BJ (cell line): ENCODE measurements around the gene PSMB11. TPM values are rescaled to one million over a fixed set of nuclear protein-coding genes. Genes with fewer than 3 reads are reported as not detected.

Source experiments
- CTCF ChIA-PET: fragments of 350-600 bp; formaldehyde crosslinking; extraction: SDS; loops from one replicate; lab custom pipeline; 2021; ENCODE audit warnings: antibody characterized with exemption, inconsistent platforms; lab: Yijun Ruan, JAX
- POLR2A ChIA-PET: fragments of 300-600 bp; sonication (Branson Sonifier 250); formaldehyde crosslinking; extraction: SDS; loops from one replicate; lab custom pipeline; 2021; ENCODE audit warnings: antibody characterized with exemption; lab: Charles Lee
- DNase-seq: peaks from one replicate; pipeline ENCODE4 v3.0.0-alpha.2; 2011; ENCODE audit warnings: low read depth
- H3K27me3 ChIP-seq: 2 replicates; pipeline ENCODE4 v1.6.0; 2011; ENCODE audit warnings: low read length; ENCODE audit not compliant: control insufficient read depth, insufficient read depth
- H3K36me3 ChIP-seq: 2 replicates; pipeline ENCODE4 v1.5.1; 2011; ENCODE audit warnings: low read length; ENCODE audit not compliant: control insufficient read depth, insufficient read depth
- H3K4me3 ChIP-seq: 2 replicates; pipeline ENCODE4 v1.5.1; 2011; ENCODE audit warnings: low read depth, mild to moderate bottlenecking, control low read depth, low read length
- polyA minus RNA-seq: library from RNA; depleted of rRNA, polyadenylated mRNA; stranded (reverse); fragments of >200 nt; gene quantifications from 2 replicates; pipeline ENCODE4 v1.2.3, GENCODE V29; 2011; rRNA and poly(A)+ RNA removed
- polyA plus RNA-seq: library from polyadenylated mRNA; depleted of rRNA; stranded (reverse); fragments of >200 nt; gene quantifications from 2 replicates; pipeline ENCODE4 v1.2.3, GENCODE V29; 2011; rRNA removed
- TF ChIP-seq, protein P1 (sequence below): IDR thresholded peaks from 2 replicates; pipeline ENCODE4 v1.5.1; 2011; ENCODE audit warnings: low read depth, mild to moderate bottlenecking, control low read depth, inconsistent platforms, low read length, moderate library complexity; ENCODE audit not compliant: insufficient read depth

The PSMB11 gene, protein sequence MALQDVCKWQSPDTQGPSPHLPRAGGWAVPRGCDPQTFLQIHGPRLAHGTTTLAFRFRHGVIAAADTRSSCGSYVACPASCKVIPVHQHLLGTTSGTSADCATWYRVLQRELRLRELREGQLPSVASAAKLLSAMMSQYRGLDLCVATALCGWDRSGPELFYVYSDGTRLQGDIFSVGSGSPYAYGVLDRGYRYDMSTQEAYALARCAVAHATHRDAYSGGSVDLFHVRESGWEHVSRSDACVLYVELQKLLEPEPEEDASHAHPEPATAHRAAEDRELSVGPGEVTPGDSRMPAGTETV
- not detected in 2 replicates for polyA plus RNA-seq
- 0.10 and 0.14 TPM in 2 replicates for polyA minus RNA-seq

DNA sequence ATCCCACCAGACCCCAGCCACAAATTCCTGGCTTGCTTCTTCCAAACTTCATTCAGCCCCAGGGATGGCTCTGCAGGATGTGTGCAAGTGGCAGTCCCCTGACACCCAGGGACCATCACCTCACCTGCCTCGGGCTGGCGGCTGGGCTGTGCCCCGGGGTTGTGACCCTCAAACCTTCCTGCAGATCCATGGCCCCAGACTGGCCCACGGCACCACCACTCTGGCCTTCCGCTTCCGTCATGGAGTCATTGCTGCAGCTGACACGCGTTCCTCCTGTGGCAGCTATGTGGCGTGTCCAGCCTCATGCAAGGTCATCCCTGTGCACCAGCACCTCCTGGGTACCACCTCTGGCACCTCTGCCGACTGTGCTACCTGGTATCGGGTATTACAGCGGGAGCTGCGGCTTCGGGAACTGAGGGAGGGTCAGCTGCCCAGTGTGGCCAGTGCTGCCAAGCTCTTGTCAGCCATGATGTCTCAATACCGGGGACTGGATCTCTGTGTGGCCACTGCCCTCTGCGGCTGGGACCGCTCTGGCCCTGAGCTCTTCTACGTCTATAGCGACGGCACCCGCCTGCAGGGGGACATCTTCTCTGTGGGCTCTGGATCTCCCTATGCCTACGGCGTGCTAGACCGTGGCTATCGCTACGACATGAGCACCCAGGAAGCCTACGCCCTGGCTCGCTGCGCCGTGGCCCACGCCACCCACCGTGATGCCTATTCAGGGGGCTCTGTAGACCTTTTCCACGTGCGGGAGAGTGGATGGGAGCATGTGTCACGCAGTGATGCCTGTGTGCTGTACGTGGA lies at the start of gene PSMB11:
Gene PSMB11, plus strand, starts transcription at position 51 of the 804 bp plus-strand sequence. Its CDS starts 14 bp downstream, at position 65.
- Histone ChIP-seq H3K27me3 (no peaks in the 10 kb centered on the region), H3K4me3 (no peak within 1 kb of the TSS), H3K36me3 (no peaks in the 10 kb centered on the region)
- POLR2A ChIA-PET = no interaction called here
- CTCF ChIA-PET = interaction anchor here (0.9 to 3.2 kb wide), 9 partner anchors 9 to 70 kb away, joined by 3 to 13 read pairs (median 4); no protein-coding TSS in a partner anchor
- TF ChIP-seq, protein P1, sequence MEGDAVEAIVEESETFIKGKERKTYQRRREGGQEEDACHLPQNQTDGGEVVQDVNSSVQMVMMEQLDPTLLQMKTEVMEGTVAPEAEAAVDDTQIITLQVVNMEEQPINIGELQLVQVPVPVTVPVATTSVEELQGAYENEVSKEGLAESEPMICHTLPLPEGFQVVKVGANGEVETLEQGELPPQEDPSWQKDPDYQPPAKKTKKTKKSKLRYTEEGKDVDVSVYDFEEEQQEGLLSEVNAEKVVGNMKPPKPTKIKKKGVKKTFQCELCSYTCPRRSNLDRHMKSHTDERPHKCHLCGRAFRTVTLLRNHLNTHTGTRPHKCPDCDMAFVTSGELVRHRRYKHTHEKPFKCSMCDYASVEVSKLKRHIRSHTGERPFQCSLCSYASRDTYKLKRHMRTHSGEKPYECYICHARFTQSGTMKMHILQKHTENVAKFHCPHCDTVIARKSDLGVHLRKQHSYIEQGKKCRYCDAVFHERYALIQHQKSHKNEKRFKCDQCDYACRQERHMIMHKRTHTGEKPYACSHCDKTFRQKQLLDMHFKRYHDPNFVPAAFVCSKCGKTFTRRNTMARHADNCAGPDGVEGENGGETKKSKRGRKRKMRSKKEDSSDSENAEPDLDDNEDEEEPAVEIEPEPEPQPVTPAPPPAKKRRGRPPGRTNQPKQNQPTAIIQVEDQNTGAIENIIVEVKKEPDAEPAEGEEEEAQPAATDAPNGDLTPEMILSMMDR = no peak
- DNase-seq = no peak

DNA sequence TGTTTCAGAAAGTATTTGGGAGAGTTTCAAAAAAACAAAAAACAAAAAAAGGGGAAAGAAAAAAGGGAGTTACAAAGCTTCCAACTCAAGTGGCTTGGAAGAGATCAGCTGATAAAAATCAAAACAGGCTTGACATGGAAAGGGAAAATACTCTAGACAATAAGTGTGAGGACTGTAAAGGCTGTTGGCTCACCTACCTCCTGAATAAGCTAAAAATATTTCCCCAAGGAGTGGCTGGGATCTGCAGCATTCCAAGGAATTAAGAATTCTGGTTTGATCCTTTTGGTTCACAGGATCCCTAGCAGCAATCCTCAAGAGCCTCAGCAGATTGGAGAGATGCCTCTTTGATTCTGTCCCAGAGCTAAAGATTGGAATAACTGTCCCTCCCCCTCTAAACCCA lies 48.5 kb upstream of the PSMB11 start:
- POLR2A ChIA-PET = interaction anchor here (0.5 kb wide), 1 partner anchor 118 kb away, joined by 3 read pairs; no protein-coding TSS in a partner anchor
- CTCF ChIA-PET = interaction anchor here (0.9 to 18.4 kb wide), 13 partner anchors 8 to 116 kb away, joined by 3 to 539 read pairs (median 7); partner anchors contain the start of genes ACIN1, AJUBA, CDH24 and CIROP
- TF ChIP-seq, protein P1 = no peak
- H3K4me3 ChIP-seq = no peak overlapping the region
- H3K36me3 ChIP-seq = no peaks in the 10 kb centered on the region
- DNase-seq = no peak
- H3K27me3 ChIP-seq = no peaks in the 10 kb centered on the region

DNA sequence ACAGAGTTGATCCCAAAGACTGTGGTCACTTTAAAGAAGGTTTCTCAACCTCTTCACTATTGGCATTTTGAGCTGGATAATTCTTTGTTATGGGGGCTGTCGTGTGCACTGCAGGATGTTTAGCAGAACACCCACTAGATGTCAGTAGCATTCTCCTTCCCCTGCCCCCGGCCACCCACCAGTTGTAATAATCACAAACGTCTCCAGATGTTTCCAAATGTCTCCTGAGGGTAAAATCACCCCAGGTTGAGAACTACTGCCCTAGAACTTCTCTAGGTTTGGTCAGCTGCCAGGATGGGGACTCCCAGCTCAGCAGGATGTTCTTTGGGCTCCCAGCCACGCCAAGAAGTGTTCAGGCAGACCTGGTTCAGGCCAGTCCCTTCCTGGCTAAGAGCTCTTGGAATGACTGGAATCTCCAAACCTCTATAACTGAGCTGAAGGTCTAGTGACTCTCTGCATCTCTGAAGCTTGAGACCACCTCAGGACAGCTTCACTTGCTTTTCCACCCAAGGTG lies 47.2 kb upstream of the PSMB11 start:
- Histone ChIP-seq H3K36me3 (no peaks in the 10 kb centered on the region), H3K4me3 (no peak overlapping the region), H3K27me3 (no peaks in the 10 kb centered on the region)
- CTCF ChIA-PET = interaction anchor here (0.6 to 18.4 kb wide), 27 partner anchors 9 to 534 kb away, joined by 3 to 539 read pairs (median 5); partner anchors contain the start of genes ACIN1, AJUBA, C14orf119 and CDH24
- DNase-seq = no peak
- TF ChIP-seq, protein P1 = peak; percentile 72
- POLR2A ChIA-PET = interaction anchor here (0.6 kb wide), 3 partner anchors 52 to 100 kb away, joined by 6 to 16 read pairs (median 14); no protein-coding TSS in a partner anchor

DNA sequence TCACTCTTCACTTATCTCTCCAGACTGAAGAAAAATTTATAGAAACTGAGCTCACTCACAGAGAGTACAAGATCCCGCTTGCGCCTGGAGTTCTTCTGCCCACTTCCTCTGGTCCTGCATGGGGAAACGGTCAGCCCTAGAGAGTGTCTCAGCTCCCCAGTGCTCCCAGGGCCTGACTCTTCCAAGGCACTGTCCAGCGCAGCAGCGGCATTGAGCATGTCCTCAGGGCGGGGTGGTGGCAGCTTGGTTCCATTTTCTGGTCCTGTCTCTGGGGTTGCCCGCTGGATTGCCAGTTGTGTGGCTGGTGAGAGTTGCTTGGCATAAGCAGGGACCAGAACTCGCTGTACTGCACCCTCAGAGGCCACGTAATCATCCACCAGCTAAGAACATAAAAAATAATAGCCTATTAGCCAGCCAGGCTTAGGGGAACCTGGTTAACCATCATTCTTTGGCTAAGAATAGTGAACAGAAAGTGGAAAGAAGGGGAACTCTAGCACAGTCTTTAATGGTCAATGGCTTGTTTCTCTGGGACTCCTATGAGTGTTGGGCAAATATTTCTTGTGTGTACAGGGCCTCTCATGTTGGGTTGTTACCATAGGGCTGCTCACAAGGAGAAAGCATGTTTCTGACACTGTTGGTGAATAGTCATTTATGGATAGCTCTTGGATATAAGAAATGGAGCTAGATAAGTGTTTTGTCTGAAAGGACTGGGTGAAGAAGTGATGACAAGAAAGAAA lies 46.0 kb upstream of the PSMB11 start:
- DNase-seq = no peak
- CTCF ChIA-PET = interaction anchor here (0.8 to 18.4 kb wide), 13 partner anchors 11 to 114 kb away, joined by 3 to 539 read pairs (median 7); partner anchors contain the start of genes AJUBA and CDH24
- TF ChIP-seq, protein P1 = no peak
- POLR2A ChIA-PET = no interaction called here
- H3K27me3 ChIP-seq = no peaks in the 10 kb centered on the region
- H3K4me3 ChIP-seq = no peak overlapping the region
- no peaks in the 10 kb centered on the region for H3K36me3 ChIP-seq
